ENCODE measurements around the gene PRCC.

DNA sequence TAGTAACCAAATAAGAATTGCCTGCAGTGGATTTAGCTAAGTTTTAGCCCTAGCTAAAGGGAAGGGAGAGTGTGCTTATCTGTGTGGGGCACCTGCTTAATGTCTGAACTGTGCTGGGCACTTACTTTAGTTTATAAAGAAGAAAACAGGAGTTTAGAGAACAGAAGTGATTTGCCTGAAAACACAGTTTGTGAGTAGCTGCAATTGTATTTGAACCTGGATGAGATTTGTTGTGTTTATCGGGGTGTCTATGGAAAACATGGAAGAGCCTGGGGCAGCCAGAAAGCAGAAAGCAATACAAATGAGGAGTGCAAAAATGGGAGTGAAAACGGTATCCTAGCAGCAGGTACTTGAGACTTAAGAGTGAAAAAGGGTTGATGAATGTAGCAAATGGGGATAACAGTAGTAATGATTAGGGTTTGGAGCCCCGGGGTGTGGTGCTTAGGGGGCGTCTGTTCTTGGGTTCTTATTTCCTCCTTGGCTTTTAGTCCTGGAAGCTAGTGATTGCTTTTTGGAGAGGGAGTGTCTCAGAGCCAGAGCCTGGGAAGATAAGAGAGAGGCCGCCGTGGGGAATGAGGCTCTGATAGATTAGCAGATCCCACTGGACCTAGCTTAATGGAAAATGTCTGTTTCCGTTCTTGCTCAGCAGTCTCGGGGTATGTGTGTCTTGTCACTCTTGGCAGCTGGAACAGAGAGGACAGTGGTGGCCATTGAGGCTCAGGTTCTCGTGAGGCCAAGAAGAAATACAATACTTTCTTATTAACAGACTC lies 5.6 kb downstream of the PRCC start:
- TF ChIP-seq YY1 (IDR thresholded peaks at IDR 0.05; ENCODE audit: insufficient read depth, insufficient read length) (no peak), SUZ12 (IDR thresholded peaks at IDR 0.05; ENCODE audit: extremely low read depth, insufficient read depth, insufficient read length) (no peak), ZNF274 (IDR thresholded peaks at IDR 0.05; ENCODE audit: low read depth, low read length) (no peak)
